ENCODE data around the gene ABLIM3. TPM values are rescaled to one million over a fixed set of nuclear protein-coding genes. Genes with fewer than 3 reads are reported as not detected.

The ABLIM3 gene
- total and polyA plus RNA-seq, 9 of the 15 experiments (the other 6 are each of a cell fraction or from before 2014, with no cell fraction given) = 0.03 to 0.38 (median 0.11) TPM

DNA sequence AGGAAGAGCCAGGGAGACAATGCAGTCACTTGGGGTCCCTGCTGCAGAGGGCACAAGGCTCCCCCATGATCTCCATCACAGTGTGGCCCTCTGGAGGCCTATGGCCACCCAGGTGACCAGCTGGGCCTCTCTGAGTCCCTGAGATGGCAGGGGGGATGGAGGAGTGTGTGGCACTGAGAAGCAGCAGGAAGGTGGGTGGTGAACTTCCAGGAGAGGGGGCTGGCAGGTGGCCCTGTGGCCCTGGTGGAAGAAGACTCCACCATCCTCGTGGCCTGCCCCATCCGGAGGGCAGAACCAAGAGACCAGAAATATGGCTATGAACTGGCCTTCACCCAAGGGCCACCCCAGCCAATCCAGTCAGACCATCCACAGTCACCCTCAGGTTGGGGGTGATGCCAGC is 98.6 kb downstream of the ABLIM3 start:
- H3K27me3 ChIP-seq (ENCODE audit: control insufficient read depth in 2 of 2, insufficient read depth in 2 of 2, low read length in 2 of 2) = peaks cover 8 to 46% of the 10 kb centered on the region in 2 experiments; a peak in 4 of 5 replicates
- H3K27ac ChIP-seq (ENCODE audit: extremely low read depth, low read depth, low read length) = no peak overlapping the region
- ATAC-seq (no peak), FAIRE-seq (no peak), DNase-seq (ENCODE audit: extremely low read depth in 1 of 4, low spot score in 3 of 4) (no peak)
- POLR2A ChIA-PET = interaction anchor here (0.9 kb wide), 1 partner anchor 9 kb away, joined by 4 read pairs; no protein-coding TSS in a partner anchor
- CTCF ChIA-PET (ENCODE audit: low intra/inter-chr PET ratio) = no interaction called here
- no TSS peak for BruUV-seq (replicated peaks)
- no peaks in the 10 kb centered on the region for H3K9me3 ChIP-seq (replicated peaks; ENCODE audit: control insufficient read depth, insufficient read depth, low read depth, low read length)
- H2AFZ ChIP-seq (ENCODE audit: low read depth, low read length) = peak overlapping the region; percentile 48; the same call in 1 of the 2 replicates
- H3K4me3 ChIP-seq = no peak overlapping the region
- peaks cover 0 to 14% of the 10 kb centered on the region in 2 experiments; a peak in 1 of 5 replicates for H3K4me1 ChIP-seq (replicated peaks in 1 of 2; ENCODE audit: control insufficient read depth in 2 of 2, insufficient read depth in 2 of 2, low read length in 2 of 2)
- H3K36me3 ChIP-seq (ENCODE audit: control insufficient read depth, insufficient read depth, low read length) = no peaks in the 10 kb centered on the region
- H3K4me2 ChIP-seq (ENCODE audit: insufficient read depth, low read length) = no peak overlapping the region
- H4K20me1 ChIP-seq (replicated peaks; ENCODE audit: control insufficient read depth, insufficient read depth, low read length) = no peaks in the 10 kb centered on the region
- no peaks in the 10 kb centered on the region for H3K79me2 ChIP-seq (ENCODE audit: control insufficient read depth, insufficient read depth, low read length)
- TF ChIP-seq ZNF76 (CRISPR knock-in tag; IDR thresholded peaks at IDR 0.05; ENCODE audit: borderline replicate concordance) (0 out of 2 replicates have a peak, but pooled peaks have one; percentile 66), SAFB2 (IDR thresholded peaks at IDR 0.05; ENCODE audit: borderline replicate concordance, low read depth, low read length, severe bottlenecking) (no peak), ZNF311 (CRISPR knock-in tag; IDR thresholded peaks at IDR 0.05) (0 out of 2 replicates have a peak, but pooled peaks have one; percentile 30)
- intact Hi-C loops (cut with micrococcal nuclease) (no loop called here), in situ Hi-C loops (cut with MboI) (no loop called here)
- WGBS (ENCODE audit: insufficient coverage, low coverage, missing lambda C conversion rate) = no CpG with 5 or more reads among the region's 2 CpGs
- no peak overlapping the region for H3K9ac ChIP-seq (ENCODE audit: insufficient read depth in 1 of 2, low read depth in 2 of 2, low read length in 2 of 2)
- H3K9me1 ChIP-seq (ENCODE audit: control insufficient read depth, insufficient read depth, low read length) = no peaks in the 10 kb centered on the region

DNA sequence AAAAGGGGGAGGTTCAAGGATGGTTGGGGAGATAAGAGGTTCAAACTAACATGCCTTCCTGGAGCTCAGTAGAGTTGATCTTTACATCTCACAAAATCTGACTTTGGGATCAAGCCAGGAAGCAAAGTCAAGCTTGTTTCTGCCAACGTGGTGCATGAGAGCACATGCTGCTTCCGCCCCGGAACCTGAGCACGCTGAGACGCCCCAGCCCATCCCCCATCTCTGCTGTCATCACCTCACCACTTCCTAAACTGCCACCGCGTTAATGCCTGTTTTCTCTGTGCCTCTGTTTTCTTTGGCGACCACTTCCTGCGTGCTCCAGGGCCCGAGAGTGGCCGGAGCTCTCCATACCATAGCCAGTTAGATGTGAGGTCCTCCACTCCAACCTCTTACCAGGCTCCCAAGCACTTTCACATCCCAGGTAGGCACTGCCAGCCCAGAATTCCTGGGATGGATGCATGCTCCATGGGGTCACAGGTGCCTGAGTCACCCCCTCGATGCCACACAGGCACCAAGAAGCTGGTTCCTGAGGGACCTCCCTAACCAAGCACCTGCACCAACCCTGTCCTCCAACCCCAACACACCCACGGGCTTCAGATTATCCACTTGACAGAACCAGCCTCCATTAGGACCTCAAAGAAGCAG is 99.2 kb downstream of the ABLIM3 start:
- CTCF ChIA-PET (ENCODE audit: low intra/inter-chr PET ratio) = no interaction called here
- in situ Hi-C loops (cut with MboI) = no loop called here
- no peak for TF ChIP-seq IFI16 (CRISPR knock-in tag; IDR thresholded peaks at IDR 0.05)
- TF ChIP-seq ARHGAP35 (IDR thresholded peaks at IDR 0.05; ENCODE audit: partially characterized antibody) = no peak
- TF ChIP-seq CUX1 (CRISPR knock-in tag; IDR thresholded peaks at IDR 0.05) = no peak
- no peak for TF ChIP-seq NCOA1 (IDR thresholded peaks at IDR 0.05; ENCODE audit: low read depth)
- TF ChIP-seq STAT5A (IDR thresholded peaks at IDR 0.05; ENCODE audit: borderline replicate concordance, low read length) = no peak
- no peak for TF ChIP-seq POLR3A (IDR thresholded peaks at IDR 0.05; ENCODE audit: borderline replicate concordance, extremely low read depth, insufficient read depth, insufficient read length)
- no peak for TF ChIP-seq BMI1 (IDR thresholded peaks at IDR 0.05; ENCODE audit: low read length)

More for the DNA sequence above, 99.2 kb downstream of the ABLIM3 start:
- Histone ChIP-seq H3K27ac (ENCODE audit: extremely low read depth, low read depth, low read length) (no peak overlapping the region), H3K4me1 (replicated peaks in 1 of 2; ENCODE audit: control insufficient read depth in 2 of 2, insufficient read depth in 2 of 2, low read length in 2 of 2) (peaks cover 0 to 14% of the 10 kb centered on the region in 2 experiments; a peak in 1 of 5 replicates), H4K20me1 (replicated peaks; ENCODE audit: control insufficient read depth, insufficient read depth, low read length) (no peaks in the 10 kb centered on the region), H2AFZ (ENCODE audit: low read depth, low read length) (peak overlapping the region; percentile 48; the same call in 1 of the 2 replicates), H3K4me3 (no peak overlapping the region), H3K4me2 (ENCODE audit: insufficient read depth, low read length) (no peak overlapping the region), H3K79me2 (ENCODE audit: control insufficient read depth, insufficient read depth, low read length) (no peaks in the 10 kb centered on the region), H3K9me1 (ENCODE audit: control insufficient read depth, insufficient read depth, low read length) (no peaks in the 10 kb centered on the region), H3K9ac (ENCODE audit: insufficient read depth in 1 of 2, low read depth in 2 of 2, low read length in 2 of 2) (no peak overlapping the region), H3K36me3 (ENCODE audit: control insufficient read depth, insufficient read depth, low read length) (no peaks in the 10 kb centered on the region), H3K9me3 (replicated peaks; ENCODE audit: control insufficient read depth, insufficient read depth, low read depth, low read length) (no peaks in the 10 kb centered on the region), H3K27me3 (ENCODE audit: control insufficient read depth in 2 of 2, insufficient read depth in 2 of 2, low read length in 2 of 2) (peaks cover 8 to 46% of the 10 kb centered on the region in 2 experiments; a peak in 4 of 5 replicates)
- peak in 1 of 4 experiments; percentile 7 for DNase-seq (ENCODE audit: extremely low read depth in 1 of 4, low spot score in 3 of 4)
- intact Hi-C loops (cut with micrococcal nuclease) = no loop called here
- POLR2A ChIA-PET = interaction anchor here (0.8 to 0.9 kb wide), 2 partner anchors 9 to 15 kb away, joined by 3 to 4 read pairs; no protein-coding TSS in a partner anchor
- peak; percentile 29; the same call in 2 of the 3 replicates for ATAC-seq
- 3% methylated on average over 13 of the region's 13 CpGs for WGBS (ENCODE audit: insufficient coverage, low coverage, missing lambda C conversion rate)
- no peak for FAIRE-seq
- no TSS peak for BruUV-seq (replicated peaks)

Measured in K562 (cell line).